ENCODE data around the gene EFCC1.

The EFCC1 gene

DNA sequence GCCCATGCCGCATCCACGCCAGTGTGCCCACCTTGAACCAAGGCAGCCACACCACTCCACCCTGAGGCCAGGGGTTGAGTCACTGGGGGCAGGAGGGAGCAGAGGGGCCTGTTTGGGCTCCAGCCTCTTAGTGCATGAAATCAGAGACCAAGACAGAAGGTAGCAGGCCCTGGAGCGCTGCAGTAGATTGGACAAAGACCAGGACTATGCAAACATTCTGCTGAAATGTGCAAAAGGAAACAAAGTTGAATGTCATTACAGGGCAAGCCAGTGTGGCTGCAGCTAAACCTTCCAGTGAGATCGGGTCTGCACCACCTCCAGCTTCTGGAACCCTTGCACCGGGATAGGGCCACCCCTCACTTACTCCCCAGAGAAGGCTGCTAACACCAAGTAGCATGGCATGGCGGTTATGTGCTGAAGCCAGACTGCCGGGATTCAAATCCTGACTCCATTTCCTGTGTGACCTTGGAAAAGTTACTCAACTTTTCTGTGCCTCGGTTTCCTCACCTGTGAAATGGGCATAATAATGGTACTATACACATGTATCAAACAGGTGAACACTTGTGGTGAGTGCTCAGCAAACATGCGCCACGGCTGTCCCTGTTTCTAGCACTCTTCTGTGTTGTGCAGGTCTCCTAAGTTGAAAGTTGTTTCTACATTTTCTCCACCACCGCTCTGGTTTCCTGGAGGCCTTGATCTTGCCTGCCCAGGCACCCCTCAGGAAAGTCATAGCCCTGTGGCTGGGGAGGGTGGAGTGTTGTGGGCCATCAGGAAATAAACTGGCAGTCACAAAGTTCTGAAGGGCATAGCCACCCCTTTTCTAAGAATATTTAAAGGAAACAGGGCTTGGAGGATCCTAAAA lies 34.5 kb downstream of the EFCC1 start:
- DNase-seq = no peak

DNA sequence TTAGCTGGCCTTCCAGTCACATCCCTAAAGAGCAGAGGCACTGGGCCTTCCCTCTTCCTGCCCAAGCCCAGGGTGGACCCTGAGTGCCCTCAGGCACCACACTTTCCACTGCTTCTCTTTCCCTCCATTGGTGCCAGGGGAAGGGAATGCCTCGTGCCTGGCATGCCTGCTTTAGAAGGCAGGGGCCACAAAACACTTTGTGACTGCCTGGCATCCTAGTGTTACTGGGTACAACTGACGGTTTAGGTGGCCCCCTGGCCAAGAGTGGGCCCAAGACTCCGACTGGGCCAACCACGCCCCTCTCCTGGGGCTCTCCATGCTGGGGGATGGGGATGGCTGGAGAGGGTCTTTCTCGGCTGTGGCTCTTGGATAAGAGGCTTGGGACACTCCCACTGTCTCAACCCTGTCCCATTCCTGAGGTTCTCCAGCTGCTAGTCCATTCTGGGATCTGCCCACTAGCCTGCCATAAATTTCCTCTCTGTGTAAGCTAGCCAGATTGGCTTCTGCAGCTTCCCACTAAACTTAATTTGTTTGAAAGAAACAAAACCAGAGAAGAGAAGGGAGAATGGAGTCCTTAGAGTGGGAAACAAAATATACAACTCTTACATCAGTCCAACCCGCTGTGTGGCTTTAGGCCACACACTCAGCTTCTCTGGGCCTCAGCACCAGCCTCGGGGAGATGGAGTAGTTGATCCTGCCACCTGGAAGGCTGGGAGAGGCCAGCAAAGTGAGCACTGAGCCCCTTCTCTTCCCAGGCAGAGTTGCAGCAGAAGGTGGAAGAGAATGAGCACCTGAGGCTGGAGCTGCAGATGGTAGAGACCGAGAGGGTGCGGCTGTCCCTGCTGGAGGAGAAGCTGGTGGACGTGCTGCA lies 35.4 kb downstream of the EFCC1 start:
- no peak for DNase-seq

DNA sequence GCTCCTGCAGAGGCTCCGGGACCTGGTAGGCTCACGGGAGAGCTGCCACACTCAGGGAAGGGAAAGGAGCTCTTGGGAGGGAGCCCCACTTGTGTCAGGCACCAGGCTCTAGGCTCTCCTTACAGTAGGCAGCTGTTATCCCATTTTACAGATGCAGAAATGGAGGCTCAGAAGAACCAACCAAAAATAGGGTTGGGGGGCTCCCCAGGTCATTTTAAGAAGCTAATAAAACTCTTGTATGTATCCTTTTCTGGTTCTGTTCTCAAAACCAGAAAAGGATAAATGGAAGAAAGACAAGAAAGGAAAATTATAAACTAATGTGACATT lies 36.0 kb downstream of the EFCC1 start:
- DNase-seq = no peak

GRCh38 chr3:129038121-129038855 lies 37.2 kb downstream of the EFCC1 start:
- DNase-seq = no peak

- peak; percentile 94 for DNase-seq
These were observed 38.4 kb downstream of the EFCC1 start for GRCh38 chr3:129039271-129040038.

DNA sequence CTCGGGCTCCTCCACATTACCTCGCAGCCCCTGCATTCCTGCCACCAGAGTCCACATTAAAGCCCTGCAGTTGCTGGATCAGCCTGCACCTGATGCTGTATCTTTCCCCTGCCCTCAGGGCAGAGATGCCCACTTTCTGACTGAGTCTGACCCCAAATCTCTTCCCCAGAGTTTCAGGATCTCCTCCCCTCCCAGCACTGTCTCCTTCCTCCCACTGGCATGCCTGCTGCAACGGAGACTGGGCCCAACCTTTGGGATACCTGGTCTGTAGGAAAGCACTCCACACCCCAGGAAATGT lies 38.9 kb downstream of the EFCC1 start:
- no peak for DNase-seq

- no peak for DNase-seq
These were observed 39.6 kb downstream of the EFCC1 start for GRCh38 chr3:129040579-129041300.

GRCh38 chr3:129045675-129046036 lies 44.6 kb downstream of the EFCC1 start:
- DNase-seq = no peak

DNA sequence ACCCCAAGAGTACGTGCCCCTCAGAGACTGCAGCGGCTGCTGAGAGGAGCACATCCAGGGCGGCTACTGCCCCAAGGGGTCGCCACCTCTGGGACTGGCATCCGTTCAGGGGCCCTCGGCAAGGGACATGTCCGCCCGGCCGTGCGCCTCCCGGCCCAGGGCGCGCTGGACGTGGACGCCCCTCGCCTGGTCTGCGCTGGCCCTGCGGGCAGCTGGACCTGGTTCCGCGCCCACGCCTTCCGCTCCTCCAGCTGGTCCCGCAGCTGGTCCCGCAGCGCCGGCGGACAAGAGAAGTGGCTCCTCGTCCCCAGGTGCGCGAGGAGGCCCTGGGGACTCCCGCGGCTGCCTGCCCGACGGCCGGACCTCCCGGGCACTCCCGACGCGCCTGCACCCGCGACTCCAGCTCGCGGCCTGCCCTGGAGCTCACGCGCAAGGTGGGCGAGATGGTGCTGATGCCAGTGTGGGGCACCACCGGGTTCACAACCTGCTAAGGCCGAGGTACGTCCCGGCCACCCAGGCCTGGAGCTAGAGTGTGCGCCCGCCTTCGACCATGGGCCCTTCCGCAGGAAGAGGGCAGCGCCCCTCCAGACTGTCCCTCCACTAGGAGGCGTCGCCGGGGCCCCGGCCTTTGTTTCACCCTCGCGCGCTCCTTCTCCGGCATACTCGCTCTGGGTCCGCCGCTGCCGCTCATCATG lies 45.1 kb downstream of the EFCC1 start:
- DNase-seq = no peak

DNA sequence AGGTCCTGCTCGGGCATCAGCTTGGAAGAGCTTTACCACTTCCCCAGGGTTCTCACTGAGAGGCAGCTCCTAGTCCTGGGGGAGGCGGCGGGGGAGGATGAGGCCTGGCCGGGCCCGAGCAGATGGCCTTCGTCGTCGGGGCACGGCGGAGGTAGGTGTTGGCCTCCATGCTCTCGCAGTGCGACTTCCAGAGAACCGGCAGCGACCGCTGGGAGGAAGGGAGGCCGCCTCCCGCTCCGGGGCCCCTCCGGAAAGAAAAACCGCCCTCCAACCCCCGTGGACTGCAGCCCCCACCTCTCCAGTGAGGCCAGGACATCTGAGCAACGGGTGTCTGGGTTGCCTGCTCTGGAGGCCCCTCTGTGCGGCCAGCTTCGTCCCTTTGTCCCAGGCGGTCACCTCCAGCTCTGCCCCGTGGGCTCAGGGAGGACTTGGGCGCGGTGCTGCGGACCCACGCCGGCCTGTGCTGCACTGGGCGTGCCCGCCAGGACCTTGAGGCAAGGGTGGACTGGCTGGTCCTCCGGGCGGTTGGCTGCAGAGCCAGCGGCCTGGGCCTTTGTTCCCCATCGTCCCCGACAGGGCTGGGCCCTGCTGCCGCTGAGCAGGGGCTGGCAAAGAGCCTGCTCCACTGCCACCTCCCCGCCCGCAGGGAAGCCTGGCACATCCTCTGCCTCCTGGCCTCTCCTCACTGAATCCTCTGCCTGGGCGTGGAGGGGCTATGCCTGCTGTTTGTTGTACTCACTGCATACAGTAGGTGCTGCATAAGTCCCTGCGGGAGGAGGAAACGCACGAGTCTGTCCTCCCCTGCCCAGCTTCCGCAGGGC lies 45.8 kb downstream of the EFCC1 start:
- no peak for DNase-seq

GRCh38 chr3:129047553-129047839 lies 46.4 kb downstream of the EFCC1 start:
- no peak for DNase-seq

DNA sequence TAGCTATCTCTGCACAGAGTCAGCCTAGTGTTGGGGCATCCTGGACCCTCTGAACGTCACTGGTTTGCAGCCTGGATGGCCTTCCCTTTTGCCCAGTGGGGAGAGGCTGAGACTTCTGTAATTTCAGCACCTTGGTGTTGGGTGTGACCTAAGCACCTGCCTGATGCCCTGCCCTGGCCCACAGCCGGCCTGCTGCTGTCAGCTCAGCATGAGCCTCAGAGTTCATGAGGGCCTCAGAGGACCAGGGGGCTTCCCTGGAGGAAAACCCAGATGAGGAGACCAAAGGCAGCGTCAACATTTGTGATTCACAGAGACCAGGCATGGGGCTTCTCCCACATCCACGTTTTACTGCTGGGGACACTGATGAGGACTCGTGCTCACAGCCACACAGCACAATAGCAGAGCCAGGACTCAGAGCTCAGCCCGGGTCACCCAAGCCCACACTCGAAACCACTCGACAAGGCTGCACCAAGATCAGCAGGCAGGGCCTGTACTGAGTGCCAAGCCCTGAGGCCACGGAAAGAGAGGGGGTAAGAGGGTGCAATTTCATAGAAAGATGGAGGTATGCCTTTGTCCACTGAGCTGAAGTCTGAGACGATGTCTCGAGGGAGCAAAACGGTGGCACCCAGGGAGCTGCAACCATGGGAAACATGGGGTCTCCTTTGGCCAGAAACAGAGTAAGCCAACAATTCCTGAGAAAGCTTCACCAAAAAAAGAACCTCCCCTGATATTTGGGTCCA lies 49.6 kb downstream of the EFCC1 start:
- DNase-seq = no peak

- peak; percentile 17 for DNase-seq
These were observed 50.8 kb downstream of the EFCC1 start for GRCh38 chr3:129051871-129052340.

DNA sequence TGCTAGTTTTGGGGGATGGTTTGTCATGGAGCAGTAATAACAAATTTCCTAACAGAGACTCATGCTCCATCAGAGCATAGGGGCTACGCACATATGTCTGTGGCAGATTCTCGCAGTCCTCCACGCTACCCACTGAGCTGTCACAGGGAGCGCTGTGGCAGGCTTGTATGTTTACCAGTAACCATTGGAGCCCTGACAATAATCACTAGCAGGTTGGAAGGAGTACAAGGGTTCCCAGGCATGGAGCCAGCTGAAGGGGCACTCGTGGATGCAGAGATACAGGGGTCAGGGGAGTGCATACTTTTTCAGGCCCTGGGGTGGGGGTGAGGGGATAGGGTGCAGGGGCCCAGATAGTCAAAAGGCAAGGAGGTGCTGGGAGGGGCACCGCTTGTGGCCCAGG lies 51.6 kb downstream of the EFCC1 start:
- DNase-seq = peak; percentile 20

GRCh38 chr3:129054605-129055104 lies 53.6 kb downstream of the EFCC1 start:
- DNase-seq = peak; percentile 39

- DNase-seq = no peak
These were observed 55.5 kb downstream of the EFCC1 start for GRCh38 chr3:129056451-129057173.

- no peak for DNase-seq
These were observed 56.1 kb downstream of the EFCC1 start for GRCh38 chr3:129057249-129057648.

DNA sequence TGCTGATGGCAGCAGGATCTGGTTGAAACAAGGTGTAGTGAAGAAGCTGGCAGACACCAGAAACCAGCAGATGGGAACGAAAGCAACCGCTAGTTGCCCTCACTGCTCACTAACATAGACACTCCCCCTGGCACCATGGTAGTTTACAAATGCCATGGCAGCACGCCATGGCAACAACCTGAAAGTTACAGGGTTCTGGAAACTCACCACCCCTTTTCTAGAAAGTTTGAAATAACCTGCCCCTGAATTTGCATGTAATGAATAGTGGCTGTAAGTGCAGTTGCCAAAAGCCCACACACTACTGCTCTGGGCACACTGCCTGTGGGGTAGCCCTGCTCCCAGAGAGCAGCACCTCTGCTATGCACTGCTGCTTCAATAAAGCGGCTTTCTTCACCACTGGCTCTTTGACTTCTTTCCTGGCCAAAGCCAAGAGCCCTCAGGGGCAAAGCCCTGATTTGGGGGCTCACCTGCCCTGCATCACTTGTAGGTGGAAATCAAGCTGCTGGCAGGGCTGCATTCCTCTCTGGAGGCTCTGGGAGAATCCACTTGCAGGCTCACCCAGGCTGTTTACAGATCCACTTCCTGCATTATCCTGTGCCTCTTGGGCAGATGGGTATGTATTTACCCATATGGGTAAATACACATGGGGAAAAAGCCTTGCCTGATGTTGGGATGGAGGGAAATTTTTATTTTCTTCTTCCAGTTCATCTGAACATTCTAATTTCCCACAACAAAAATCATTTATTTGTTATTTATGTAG lies 57.5 kb downstream of the EFCC1 start:
- DNase-seq = peak; percentile 65

Data from NCI-H69 (cell line).